Inferior parietal cortex (tissue), 1 donor: ENCODE measurements around the gene SF3B4.
"Not testable (repeated sequence)": the region's sequence is repeated elsewhere in the genome, so short reads cannot be mapped to it uniquely, and the experiment has no call there.

Source experiments
- DNase-seq: peaks from one replicate; pipeline ENCODE4 v3.0.0-alpha.2; 2016; ENCODE audit errors: extremely low spot score

SF3B4 gene, protein sequence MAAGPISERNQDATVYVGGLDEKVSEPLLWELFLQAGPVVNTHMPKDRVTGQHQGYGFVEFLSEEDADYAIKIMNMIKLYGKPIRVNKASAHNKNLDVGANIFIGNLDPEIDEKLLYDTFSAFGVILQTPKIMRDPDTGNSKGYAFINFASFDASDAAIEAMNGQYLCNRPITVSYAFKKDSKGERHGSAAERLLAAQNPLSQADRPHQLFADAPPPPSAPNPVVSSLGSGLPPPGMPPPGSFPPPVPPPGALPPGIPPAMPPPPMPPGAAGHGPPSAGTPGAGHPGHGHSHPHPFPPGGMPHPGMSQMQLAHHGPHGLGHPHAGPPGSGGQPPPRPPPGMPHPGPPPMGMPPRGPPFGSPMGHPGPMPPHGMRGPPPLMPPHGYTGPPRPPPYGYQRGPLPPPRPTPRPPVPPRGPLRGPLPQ

DNA sequence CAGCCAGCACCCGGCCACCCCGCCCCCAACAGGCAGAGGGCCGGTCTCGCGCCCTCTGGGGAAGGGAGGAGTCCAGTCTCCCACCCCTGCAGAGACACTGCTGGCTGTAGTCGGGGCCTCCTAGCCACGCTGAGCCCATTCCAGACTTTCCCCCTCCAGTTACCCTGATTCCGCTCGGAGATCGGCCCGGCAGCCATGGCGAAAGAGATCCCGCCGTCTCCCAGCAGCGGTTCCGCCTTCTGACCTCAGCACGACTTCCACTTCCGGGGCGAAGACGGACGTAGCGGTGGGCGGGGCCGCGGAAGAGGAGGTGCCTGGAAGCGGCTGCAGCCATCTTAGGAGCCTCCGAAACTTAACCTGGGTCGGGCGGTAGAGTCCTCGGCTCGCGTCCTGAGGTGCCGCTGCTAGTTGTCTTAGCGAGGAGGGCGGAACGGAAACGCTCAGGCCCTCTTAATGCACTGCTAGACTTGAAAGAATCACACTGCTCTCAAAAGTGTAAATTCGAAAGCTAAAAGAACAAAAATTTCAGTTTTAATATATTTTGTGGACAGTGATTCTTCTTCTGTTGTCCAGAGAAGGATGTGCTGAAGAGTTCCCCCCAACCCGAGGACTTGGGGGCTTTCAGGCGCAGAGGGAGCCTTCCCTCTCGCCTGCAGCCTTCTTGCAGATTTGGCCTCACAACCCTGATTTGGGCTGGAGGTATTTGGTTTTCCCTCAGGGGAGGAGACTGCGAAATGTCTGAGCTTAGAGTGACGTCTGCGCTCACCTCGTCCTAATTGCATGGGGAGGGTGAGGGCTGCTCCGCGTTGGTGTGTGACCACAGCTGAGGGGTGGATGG, at the start of gene SF3B4:
Gene SF3B4 (minus strand): TSS at position 241 of the 838 bp plus-strand sequence. CDS start 44 bp downstream, at position 197.
- DNase-seq, result peak; percentile 97

DNA sequence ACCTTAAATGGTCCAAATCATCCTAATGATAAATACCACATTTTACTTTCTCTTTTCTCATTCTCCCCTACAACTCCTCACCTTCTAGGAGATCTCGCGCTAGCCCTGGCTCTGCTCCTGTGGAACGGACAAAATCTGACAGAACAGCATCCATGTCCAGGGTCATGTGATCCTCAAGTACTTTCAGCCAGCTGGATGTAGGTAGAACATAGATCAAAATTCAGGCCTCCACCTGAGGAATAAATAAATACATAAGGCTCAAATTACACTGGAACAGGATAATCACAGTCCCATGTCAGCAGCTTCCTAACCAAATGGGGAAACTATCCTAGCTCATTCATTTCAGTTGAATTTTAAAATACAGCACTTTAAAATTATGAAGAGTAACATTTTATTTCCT, 49.7 kb upstream of the SF3B4 start:
- DNase-seq, result no peak

DNA sequence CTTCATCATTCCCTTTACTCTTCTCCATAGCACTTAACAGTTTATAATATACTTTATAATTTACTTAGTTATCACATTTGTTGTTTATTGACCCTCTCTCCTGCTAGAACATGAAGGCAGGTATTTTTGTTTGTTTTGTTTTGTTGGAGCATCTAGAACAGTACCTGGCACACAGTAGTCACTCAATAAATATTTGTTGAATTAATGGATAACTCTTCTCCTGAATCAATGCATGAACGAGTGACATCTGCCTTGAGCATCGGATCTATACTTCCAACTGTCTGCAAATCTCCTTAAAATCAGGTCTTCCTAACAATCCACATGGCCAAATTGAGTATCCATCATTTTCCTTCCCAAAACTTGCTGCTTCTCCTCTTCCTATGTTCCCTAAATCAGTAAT, 44.9 kb upstream of the SF3B4 start:
- no peak for DNase-seq

DNA sequence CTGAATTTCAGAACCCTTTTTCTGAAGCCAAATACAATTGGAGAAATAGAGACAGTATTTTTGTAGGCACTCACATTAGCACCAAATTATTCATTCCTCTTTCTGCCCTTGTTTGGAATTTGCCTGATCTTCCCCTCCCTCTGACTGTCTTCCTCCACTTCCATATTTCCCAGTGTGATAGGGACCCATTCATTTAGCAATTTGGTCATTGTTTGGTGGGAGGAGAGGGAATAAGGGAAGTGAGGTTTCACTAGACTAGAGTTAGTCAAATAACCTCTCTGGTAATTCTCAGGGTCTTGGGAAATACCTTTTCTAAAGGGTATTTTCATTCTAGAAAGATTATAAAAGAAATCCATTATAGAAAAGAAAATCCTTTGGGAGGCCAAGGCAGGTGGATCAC, 40.0 kb upstream of the SF3B4 start:
- DNase-seq, result no peak

DNA sequence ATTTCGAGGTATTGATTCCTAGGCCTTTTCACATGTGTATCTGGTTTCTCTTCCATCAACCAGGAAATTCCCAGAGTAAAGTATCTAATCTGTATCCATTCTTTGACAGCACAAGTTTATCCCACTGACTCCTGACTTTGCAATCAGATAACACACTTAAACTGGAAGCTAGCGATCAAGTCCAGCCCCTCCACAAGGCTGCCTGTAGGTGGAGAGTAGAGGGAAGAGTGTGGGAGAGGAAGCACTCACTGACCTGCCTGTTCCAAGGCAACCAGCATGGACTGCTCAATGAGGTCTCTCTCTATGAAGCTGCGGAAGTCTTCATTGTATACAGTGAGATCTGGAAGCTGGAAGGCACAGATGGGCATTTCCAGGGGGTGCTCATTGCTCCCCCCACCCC, 39.4 kb upstream of the SF3B4 start:
- DNase-seq, result no peak

DNA sequence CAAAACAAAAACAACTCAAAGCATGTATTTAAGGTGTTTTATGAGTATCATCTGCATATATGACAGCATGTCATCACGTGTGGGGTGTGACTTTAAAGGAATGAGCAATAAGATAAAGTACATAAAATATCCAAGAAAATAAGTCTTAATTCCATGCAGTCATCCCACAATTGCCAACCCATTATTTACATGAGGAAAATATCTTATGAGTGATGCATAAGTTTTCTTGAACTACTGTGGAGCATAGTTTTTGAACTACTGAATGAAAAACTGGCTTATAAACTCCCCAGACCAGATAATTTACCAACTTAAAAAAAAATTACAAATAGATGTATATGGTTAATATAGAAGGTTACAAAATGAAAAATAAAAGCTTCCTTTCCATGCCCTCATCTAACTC, 38.8 kb upstream of the SF3B4 start:
- no peak for DNase-seq

DNA sequence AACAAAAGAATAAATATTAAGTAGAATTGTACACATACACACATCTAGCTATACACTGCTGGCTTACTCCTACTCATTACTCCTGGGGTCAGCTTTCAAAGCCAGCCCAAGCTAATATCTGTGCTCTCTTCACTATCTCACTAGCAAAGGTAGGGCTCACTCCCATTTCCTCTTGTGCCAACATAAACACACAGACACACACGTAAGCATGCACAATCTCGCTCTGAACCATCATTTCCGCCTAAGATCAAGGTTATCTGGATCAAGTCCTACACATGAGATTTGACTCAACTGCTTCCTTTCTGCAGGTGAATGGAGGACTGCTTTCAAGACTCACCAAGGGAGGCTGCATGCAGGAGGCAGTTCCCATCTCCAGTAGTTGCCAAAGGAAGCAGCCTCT, 37.8 kb upstream of the SF3B4 start:
- no peak for DNase-seq

DNA sequence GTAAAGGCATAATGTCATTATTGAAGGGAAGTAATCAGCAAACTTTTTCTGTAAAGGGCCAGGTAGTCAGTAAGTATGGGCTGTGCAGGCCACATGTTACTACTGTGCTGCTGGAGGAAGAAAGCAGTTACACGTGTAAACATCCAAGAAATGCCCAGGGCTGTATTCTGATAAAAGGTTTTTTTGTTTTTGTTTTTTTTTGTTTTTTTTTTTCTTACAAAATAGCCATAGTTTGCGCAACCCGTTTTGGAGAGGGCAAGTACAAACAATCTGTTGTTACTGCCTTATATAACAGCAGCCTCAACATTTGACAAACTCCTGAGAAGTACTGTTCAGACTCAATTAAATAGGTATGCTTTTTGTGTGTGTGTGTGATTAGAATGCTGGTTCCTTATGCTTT, 35.8 kb upstream of the SF3B4 start:
- DNase-seq, result no peak

DNA sequence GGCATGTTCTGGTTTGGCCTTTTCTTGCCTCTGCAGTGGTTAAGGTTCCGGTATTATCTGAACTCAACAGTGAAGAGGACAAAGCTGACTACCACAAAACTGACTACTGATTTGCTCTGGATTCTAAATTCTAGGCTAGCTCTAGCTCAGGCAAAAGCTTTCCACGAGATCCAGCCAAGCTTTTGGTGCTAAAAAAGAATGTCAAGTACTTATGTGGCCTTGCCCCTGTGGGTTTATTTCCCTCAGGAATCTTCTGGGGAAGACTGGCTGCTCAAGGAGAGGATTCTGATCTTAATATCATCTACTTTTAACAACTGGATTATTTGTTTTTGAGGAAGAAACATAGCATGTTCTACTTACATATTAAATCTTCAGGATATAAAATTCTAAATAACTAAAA, 35.1 kb upstream of the SF3B4 start:
- DNase-seq, result no peak

DNA sequence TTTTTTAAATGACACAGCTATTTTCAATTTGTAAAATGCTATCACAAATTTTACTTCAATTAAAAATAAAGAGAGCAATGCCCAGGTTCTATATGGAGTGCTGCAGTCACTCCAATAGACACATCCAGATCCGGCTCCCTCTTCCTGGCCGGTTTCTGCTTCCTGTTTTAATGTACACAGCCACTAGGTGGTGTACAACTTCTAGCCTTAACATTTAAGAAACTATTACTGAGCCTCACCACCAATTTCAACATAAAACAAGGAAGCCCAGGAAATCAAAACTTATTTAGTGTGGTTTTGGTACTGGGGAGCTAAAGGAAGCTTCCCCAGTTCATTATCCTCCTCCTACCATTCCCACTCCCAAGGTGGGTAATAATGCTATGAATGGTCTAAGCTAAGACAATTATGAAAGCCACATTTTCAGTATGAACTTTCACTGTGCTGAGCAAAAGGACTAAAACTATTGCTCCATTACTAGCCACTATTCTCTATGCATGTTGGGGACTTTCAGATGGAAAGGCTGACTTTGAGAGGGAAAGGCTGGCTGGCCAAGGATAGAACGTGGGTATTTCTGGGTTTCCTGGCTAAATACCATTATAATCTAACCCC, 34.5 kb upstream of the SF3B4 start:
- DNase-seq, result peak; percentile 91

DNA sequence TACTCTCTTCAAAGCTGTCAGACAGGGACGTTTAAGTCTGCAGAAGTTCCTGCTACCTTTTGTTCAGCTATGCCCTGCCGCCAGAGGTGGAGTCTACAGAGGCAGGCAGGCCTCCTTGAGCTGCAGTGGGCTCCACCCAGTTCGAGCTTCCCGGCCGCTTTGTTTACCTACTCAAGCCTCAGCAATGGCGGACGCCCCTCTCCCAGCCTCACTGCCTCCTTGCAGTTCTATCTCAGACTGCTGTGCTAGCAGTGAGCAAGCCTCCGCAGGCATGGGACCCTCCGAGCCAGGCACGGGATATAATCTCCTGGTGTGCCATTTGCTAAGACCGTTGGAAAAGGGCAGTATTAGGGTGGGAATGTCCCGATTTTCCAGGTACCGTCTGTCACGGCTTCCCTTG, 29.9 kb upstream of the SF3B4 start:
- DNase-seq, result not testable (repeated sequence)

DNA sequence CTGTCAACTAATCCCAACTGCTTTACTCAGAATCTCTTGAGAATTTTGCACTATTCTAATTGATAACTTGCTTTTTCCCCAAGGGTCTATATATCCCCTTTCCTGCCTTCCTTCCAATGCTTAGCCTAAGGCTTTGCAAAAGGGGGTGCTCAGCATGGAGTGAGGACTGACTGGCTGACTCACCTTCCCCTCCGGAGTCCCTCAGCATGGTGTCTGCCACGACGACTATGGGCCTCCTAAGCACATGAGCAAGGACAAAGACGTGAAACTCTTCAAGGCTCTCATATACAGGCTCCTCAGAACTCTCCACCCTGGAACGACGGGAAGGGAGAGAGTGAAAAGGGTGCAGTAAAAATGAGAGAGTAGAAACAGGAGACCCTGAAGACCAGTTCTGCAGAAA, 22.3 kb upstream of the SF3B4 start:
- DNase-seq, result no peak

DNA sequence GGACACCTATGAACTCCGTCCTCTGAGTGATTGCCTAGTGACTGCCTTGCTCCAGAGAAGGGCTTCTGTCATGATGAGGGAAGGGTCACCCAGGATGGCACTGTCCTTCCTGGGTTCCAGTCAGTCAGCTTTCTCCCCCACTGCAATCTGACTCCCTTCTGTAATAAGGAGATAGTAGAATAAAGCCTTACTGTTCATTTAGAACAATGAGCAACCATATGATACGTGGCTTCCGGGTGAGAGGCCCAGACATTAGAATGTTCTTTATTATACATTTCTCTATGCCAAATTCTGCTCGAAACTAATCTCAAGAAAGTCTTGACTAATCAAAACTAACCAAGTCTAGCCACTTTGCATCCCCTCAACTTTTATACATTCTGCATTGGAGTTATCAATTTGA, 17.6 kb upstream of the SF3B4 start:
- no peak for DNase-seq

DNA sequence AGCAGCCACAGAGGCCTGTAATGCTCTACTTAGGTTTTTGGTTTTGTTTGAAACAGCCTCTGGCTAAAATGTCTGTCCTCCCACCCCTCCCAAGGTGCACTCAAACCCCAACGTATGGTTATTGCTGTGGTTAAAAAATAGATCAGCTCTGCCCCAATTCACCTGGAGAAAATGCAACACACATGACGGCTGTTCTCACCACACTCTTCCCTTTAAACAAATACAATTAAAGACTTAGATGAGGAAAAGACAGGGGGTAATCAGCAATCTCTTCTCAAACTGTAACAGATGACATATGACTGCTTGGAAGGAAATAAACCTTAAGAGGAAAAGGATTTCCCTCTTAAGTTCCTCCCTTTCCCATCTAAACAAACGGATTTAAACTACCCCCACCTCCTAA, 15.3 kb upstream of the SF3B4 start:
- no peak for DNase-seq

DNA sequence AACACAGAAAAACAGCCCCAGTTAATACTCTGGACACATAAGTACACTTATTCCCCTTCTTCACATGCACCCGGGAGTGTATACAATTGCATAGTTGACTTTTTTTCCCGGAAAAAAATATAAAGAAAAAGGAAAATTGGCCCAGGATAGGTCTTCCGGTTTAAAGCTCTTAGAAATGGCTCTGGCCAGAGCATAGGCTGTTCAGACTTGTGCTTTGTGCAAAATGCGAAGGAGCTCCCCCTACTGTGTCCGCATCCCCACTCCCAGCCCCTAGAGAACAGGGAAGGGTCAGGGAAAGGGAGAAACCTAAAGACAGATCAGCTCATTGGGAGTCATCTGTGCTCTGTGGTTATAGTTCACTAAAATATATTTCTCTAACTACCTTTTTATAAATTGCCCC, 14.6 kb upstream of the SF3B4 start:
- DNase-seq, result no peak

DNA sequence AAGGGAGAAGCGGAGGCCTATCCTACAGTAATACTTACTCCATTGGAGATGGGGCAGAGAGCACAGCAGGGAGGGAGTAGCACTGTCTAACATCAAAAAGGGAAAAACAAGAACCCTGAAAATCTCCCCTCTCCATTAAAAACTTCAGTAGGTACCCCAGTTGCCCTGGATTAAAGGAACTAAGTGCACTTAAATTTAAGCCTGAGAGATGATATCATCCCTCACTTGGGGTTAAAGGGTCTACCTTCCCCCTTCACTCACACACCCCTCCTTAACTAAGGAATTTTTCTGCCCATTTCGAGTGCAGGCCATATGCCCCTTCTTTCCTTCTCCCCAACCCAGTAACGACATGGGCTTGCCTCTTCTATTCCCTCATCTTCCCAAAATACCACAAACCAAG, 12.8 kb upstream of the SF3B4 start:
- no peak for DNase-seq

DNA sequence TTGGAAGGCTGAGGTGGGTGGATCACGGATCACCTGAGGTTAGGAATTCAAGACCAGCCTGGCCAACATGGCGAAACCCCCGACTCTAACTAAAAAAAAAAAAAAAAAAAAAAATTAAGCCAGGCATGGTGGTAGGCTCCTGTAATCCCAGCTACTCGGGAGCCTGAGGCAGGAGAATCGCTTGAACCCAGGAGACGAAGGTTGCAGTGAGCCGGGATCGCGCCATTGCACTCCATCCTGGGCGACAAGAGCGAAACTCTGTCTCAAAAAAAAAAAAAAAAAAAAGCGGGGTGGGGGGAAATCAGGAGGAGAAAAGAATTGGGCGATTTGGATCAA, 11.0 kb upstream of the SF3B4 start:
- not testable (repeated sequence) for DNase-seq

DNA sequence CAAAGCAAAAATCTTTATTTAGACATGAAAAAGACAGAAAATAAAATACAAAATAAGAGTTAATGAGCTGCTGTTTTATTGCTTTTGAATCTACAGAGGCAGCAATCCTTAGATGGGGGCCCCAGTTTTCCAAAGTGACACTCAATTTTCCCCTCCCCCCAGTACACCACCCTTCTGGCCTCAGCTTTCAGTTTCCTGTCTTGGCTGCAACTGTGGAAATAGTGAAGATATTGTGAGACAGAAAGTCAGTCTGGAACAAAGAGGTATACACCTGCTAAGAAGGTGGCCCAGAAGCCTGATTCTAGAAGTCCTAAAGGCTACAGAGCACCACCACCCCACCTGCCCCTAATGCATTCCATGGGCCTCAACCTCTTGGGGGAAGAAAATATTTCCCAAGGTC, 10.2 kb upstream of the SF3B4 start:
- DNase-seq, result no peak

DNA sequence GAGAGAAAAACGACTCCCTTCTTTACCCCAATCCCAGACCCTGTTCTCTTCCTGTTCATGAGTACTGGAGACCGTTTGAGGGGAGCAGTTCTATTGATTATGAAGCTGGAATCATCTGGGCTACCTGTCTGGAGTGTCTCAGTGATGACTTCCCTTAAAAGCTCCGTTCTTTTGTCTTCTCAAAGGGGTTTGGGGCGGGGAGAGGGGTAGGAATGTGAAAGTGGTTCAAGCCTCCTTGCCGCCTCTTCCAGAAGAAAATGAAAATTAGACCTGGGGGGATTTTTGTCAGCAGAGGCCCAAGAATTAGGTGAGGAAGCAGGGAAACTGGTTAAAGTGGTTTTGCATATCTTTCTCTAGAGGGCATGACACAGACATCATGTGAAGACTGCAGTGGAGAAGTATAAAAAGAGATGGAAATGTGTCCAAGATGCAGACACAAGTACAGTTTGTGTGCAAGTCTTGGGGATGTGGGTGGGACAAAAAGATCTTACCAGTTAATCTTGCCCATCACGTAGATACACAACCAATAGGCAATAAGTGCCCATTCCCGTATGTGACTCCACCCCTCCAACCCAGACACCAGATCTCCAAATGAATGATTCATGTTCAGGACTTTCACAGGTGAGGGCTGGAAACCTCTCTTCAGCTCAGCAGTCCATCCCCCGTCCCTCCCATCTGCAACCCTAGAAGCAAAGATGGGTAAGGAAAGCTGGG, 9.5 kb upstream of the SF3B4 start:
- DNase-seq, result peak; percentile 39

DNA sequence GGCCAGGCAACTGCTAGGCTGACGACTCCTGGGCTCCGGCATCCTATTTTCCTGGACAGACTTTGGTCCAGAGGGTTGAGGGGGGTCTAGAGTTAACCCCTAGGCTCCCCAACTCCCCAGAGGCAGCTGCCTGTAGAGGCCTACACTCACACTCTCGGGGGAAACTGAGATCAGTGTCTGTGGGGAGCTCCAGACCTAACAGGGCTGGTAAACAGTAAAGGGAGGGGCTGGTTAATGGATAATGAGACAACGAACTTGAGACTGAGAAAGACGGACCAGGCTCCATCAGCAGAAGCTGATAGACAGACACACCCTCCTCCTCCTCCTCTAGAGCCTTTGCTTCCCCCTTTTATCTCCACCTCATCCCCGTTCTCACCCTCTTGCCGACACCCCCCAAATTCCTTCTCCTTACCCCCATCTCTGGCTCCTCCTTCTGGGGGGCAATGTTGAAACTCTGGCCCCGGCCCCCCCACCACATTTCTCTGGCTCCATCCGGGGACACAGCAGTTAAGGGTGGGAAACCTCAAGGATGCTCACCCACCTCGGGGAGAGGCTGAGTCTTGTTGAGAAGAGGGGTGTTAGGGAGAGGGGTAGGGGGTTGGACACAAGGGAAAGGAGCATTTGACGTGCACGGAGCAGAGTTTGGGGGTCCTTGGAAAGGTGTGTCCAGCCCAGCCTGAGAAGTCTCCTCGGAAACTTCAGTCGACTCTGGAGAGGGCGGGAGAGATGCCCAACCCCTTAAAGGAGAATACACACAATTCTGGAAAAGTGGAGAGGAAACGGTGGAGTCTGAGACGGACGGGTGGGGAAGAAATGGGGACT, 8.8 kb upstream of the SF3B4 start, which contains the start of gene MTMR11:
Gene MTMR11 (minus strand): TSS at position 710 of the 822 bp plus-strand sequence. CDS start 232 bp downstream, at position 478.
- DNase-seq, result peak; percentile 51

DNA sequence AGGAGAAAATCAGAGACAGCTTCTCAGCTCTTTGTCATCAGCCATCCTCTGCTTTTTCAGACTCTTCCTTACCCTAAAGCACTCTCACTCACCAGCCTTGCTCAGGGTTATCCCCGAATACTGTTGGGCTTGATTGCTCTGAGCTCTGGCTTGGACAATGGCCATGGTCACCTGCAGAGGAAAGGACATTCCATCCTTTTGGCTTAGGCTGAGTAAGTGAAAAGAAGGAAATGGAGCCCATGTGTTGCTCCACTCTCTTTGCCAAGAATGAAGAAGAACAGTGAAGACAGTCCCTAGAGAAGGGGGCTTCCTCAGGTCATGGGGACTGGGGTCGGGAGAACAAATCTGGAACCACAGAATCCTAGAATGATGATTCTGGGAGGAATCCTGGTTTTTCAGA, 6.8 kb upstream of the SF3B4 start:
- DNase-seq, result no peak
